C4-2B (cell line): ENCODE data around the gene CCL4.
"Not testable (repeated sequence)": the region's sequence is repeated elsewhere in the genome, so short reads cannot be mapped to it uniquely, and the experiment has no call there.

ENCODE experiments used
- H3K27ac ChIP-seq: fragments of 450-650 bp; 2 replicates; pipeline ENCODE4 v1.5.1; 2017
- CTCF ChIP-seq: fragments of 450-650 bp; conservative IDR thresholded peaks from 2 replicates; pipeline ENCODE4 v1.5.1; 2017; ENCODE audit warnings: mild to moderate bottlenecking
- ZFX ChIP-seq: fragments of 450-650 bp; IDR thresholded peaks from 2 replicates; pipeline ENCODE4 v1.6.1; 2017

The CCL4 gene

GRCh38 chr17:36103401-36103975, at the start of gene CCL4:
CCL4 (plus strand) TSS chr17:36103827; CDS start chr17:36103906, 79 bp downstream.
- H3K27ac ChIP-seq: not testable (repeated sequence)

GRCh38 chr17:36055171-36055570, 48.5 kb upstream of the CCL4 start:
- H3K27ac ChIP-seq: no peak overlapping the region
- no peak for TF ChIP-seq ZFX
- no peak for TF ChIP-seq CTCF

- H3K27ac ChIP-seq: no peak overlapping the region
- TF ChIP-seq ZFX (no peak), CTCF (no peak)
Observed at GRCh38 chr17:36055921-36056520, 47.6 kb upstream of the CCL4 start.

GRCh38 chr17:36057911-36058310, 45.7 kb upstream of the CCL4 start:
- no peak for TF ChIP-seq ZFX
- no peak for TF ChIP-seq CTCF
- no peak overlapping the region for H3K27ac ChIP-seq

- H3K27ac ChIP-seq: no peak overlapping the region
- TF ChIP-seq ZFX (no peak), CTCF (no peak)
Observed at GRCh38 chr17:36059406-36059805, 44.2 kb upstream of the CCL4 start.

- no peak for TF ChIP-seq CTCF
- TF ChIP-seq ZFX: no peak
- H3K27ac ChIP-seq: no peak overlapping the region
Observed at GRCh38 chr17:36060816-36061215, 42.8 kb upstream of the CCL4 start.

GRCh38 chr17:36063786-36064541, 39.7 kb upstream of the CCL4 start, which contains the start of gene CCL18:
CCL18 (plus strand) TSS chr17:36064272; CDS start chr17:36064343, 71 bp downstream.
- TF ChIP-seq ZFX (no peak), CTCF (no peak)
- no peak within 1 kb of the TSS for H3K27ac ChIP-seq
